Stimulated activated CD8-positive, alpha-beta memory T cell treated with anti-CD3 and anti-CD28 coated beads, Interleukin-15, amount 100 ng/mL, for 48 hours (primary cell): ENCODE results near the gene CELA2B.
"Not testable (repeated sequence)": the region's sequence is repeated elsewhere in the genome, so short reads cannot be mapped to it uniquely, and the experiment has no call there.

Experiments used
- DNase-seq, 2 donors: peaks; one replicate each; pipeline ENCODE4 v3.0.0-alpha.2; 2020; ENCODE audit warnings: low read depth in 2 of 2

CELA2B gene

GRCh38 chr1:15468145-15468544 lies 7.8 kb upstream of the CELA2B start:
- DNase-seq = no peak

GRCh38 chr1:15469361-15469760 lies 6.5 kb upstream of the CELA2B start:
- DNase-seq = no peak

GRCh38 chr1:15469821-15470448 lies 6.0 kb upstream of the CELA2B start:
- not testable (repeated sequence) for DNase-seq

- DNase-seq = not testable (repeated sequence)
Observed at GRCh38 chr1:15471067-15471466, 4.8 kb upstream of the CELA2B start.

GRCh38 chr1:15471723-15472122 lies 4.2 kb upstream of the CELA2B start:
- not testable (repeated sequence) for DNase-seq

- no peak for DNase-seq
Observed at GRCh38 chr1:15472587-15472986, 3.3 kb upstream of the CELA2B start.

GRCh38 chr1:15476927-15477326 lies 1.0 kb downstream of the CELA2B start:
- DNase-seq = no peak

GRCh38 chr1:15477646-15478212 lies 1.8 kb downstream of the CELA2B start:
- no peak for DNase-seq

GRCh38 chr1:15479654-15480347 lies 3.9 kb downstream of the CELA2B start:
- no peak for DNase-seq

- not testable (repeated sequence) for DNase-seq
Observed at GRCh38 chr1:15482455-15482854, 6.6 kb downstream of the CELA2B start.

GRCh38 chr1:15482983-15483543 lies 7.2 kb downstream of the CELA2B start:
- not testable (repeated sequence) for DNase-seq

GRCh38 chr1:15483971-15484370 lies 8.1 kb downstream of the CELA2B start:
- no peak for DNase-seq

GRCh38 chr1:15484443-15484842 lies 8.5 kb downstream of the CELA2B start:
- not testable (repeated sequence) for DNase-seq

GRCh38 chr1:15485636-15486035 lies 9.7 kb downstream of the CELA2B start:
- DNase-seq = no peak

- not testable (repeated sequence) for DNase-seq
Observed at GRCh38 chr1:15486844-15487610, 11.1 kb downstream of the CELA2B start.

- DNase-seq = no peak
Observed at GRCh38 chr1:15488371-15488770, 12.5 kb downstream of the CELA2B start.

- DNase-seq = no peak
Observed at GRCh38 chr1:15489052-15489736, 13.3 kb downstream of the CELA2B start.

- not testable (repeated sequence) for DNase-seq
Observed at GRCh38 chr1:15491010-15491409, 15.1 kb downstream of the CELA2B start.

GRCh38 chr1:15492596-15492995 lies 16.7 kb downstream of the CELA2B start:
- DNase-seq = no peak

- no peak for DNase-seq
Observed at GRCh38 chr1:15493869-15494390, 18.0 kb downstream of the CELA2B start.
